Mesendoderm (in vitro differentiated cells): ENCODE data around the gene FNIP1.

ENCODE experiments used
- DNase-seq: peaks from one replicate; pipeline ENCODE4 v3.0.0; 2013
- H2AK5ac ChIP-seq: 2 replicates; pipeline ENCODE4 v1.6.1; 2013; ENCODE audit warnings: low read length, inconsistent platforms
- H2BK120ac ChIP-seq: 2 replicates; pipeline ENCODE4 v1.6.1; 2013; ENCODE audit warnings: low read depth, mild to moderate bottlenecking, low read length, moderate library complexity, mixed read lengths
- H2BK15ac ChIP-seq: replicated peaks from 2 replicates; pipeline ENCODE4 v1.6.1; 2013; ENCODE audit warnings: low read depth, mild to moderate bottlenecking, moderate library complexity
- H2BK5ac ChIP-seq: 2 replicates; pipeline ENCODE4 v1.6.1; 2013; ENCODE audit warnings: low read length, inconsistent platforms
- H3K18ac ChIP-seq: 2 replicates; pipeline ENCODE4 v1.6.1; 2013; ENCODE audit warnings: mild to moderate bottlenecking, low read length, mixed read lengths
- H3K23ac ChIP-seq: one replicate; pipeline ENCODE4 v1.6.1; 2013; ENCODE audit warnings: low read length
- H3K27ac ChIP-seq: 2 replicates; pipeline ENCODE4 v1.5.1; 2013; ENCODE audit warnings: low read depth, mild to moderate bottlenecking, inconsistent platforms, low read length, moderate library complexity
- H3K27me3 ChIP-seq: 2 replicates; pipeline ENCODE4 v1.6.1; 2013; ENCODE audit warnings: low read length, control low read depth, mild to moderate bottlenecking, inconsistent platforms; ENCODE audit not compliant: insufficient read depth, poor library complexity
- H3K36me3 ChIP-seq: 2 replicates; pipeline ENCODE4 v1.6.1; 2013; ENCODE audit warnings: low read length, inconsistent platforms; ENCODE audit not compliant: control insufficient read depth, insufficient read depth
- H3K4ac ChIP-seq: one replicate; pipeline ENCODE4 v1.6.1; 2013; ENCODE audit warnings: low read depth, mild to moderate bottlenecking, low read length, moderate library complexity
- H3K4me1 ChIP-seq: 2 replicates; pipeline ENCODE4 v1.6.1; 2013; ENCODE audit warnings: low read depth, low read length, inconsistent platforms; ENCODE audit not compliant: control insufficient read depth
- H3K4me2 ChIP-seq: 2 replicates; pipeline ENCODE4 v1.6.1; 2013; ENCODE audit warnings: low read length
- H3K4me3 ChIP-seq: 2 replicates; pipeline ENCODE4 v1.5.1; 2013; ENCODE audit warnings: mild to moderate bottlenecking, low read length
- H3K56ac ChIP-seq: one replicate; pipeline ENCODE4 v1.6.1; 2013; ENCODE audit warnings: low read length
- H3K79me1 ChIP-seq: 2 replicates; pipeline ENCODE4 v1.6.1; 2013; ENCODE audit warnings: low read length, inconsistent platforms
- H3K79me2 ChIP-seq: 2 replicates; pipeline ENCODE4 v1.6.1; 2013; ENCODE audit warnings: mild to moderate bottlenecking, low read length; ENCODE audit not compliant: control insufficient read depth, insufficient read depth
- H3K9ac ChIP-seq: 2 replicates; pipeline ENCODE4 v1.6.1; 2013; ENCODE audit warnings: low read length, inconsistent platforms
- H4K5ac ChIP-seq: one replicate; pipeline ENCODE4 v1.6.1; 2013; ENCODE audit warnings: low read length
- H4K8ac ChIP-seq: one replicate; pipeline ENCODE4 v1.6.1; 2013; ENCODE audit warnings: low read depth, mild to moderate bottlenecking, control low read depth, low read length, moderate library complexity
- WGBS: extraction: QIAGEN DNeasy Blood & Tissue Kit; methylation state at CpG from one replicate; pipeline ENCODE4 v1.1.7; 2013; ENCODE audit warnings: low lambda C conversion rate, missing lambda C conversion rate; ENCODE audit not compliant: insufficient coverage; ENCODE audit errors: extremely low coverage; 5-methylcytosine and 5-hydroxymethylcytosine counted together

FNIP1 gene

GRCh38 chr5:131634666-131634995 lies 162.2 kb downstream of the FNIP1 start:
- H4K5ac ChIP-seq, result no peak overlapping the region
- no peak overlapping the region for H4K8ac ChIP-seq
- no peak overlapping the region for H2AK5ac ChIP-seq
- DNase-seq, result peak; percentile 90
- H2BK5ac ChIP-seq, result peak overlapping the region; percentile 76
- no peaks in the 10 kb centered on the region for H3K36me3 ChIP-seq
- peak overlapping the region; percentile 99 for H3K56ac ChIP-seq
- H3K79me2 ChIP-seq, result peaks cover 45% of the 10 kb centered on the region
- H3K4me1 ChIP-seq, result peaks cover 1% of the 10 kb centered on the region
- H3K79me1 ChIP-seq, result peaks cover 3% of the 10 kb centered on the region
- H3K4me2 ChIP-seq, result peak overlapping the region; percentile 74
- H2BK120ac ChIP-seq, result no peak overlapping the region
- H3K4me3 ChIP-seq, result peak overlapping the region; percentile 97
- H3K27me3 ChIP-seq, result no peaks in the 10 kb centered on the region
- H2BK15ac ChIP-seq, result no peak overlapping the region
- H3K18ac ChIP-seq, result peak overlapping the region; percentile 71
- H3K9ac ChIP-seq, result peak overlapping the region; percentile 96
- no peak overlapping the region for H3K4ac ChIP-seq
- H3K27ac ChIP-seq, result peak overlapping the region; percentile 80
- WGBS, result no CpG with 5 or more reads among the region's 21 CpGs
- H3K23ac ChIP-seq, result peak overlapping the region; percentile 61

GRCh38 chr5:131634238-131634637 lies 162.6 kb downstream of the FNIP1 start:
- Histone ChIP-seq H4K8ac (no peak overlapping the region), H3K36me3 (no peaks in the 10 kb centered on the region), H3K23ac (no peak overlapping the region), H3K18ac (no peak overlapping the region), H3K4ac (no peak overlapping the region), H3K4me3 (peak overlapping the region; percentile 97), H3K56ac (peak overlapping the region; percentile 99), H2BK5ac (no peak overlapping the region), H4K5ac (no peak overlapping the region), H3K27me3 (no peaks in the 10 kb centered on the region), H3K4me2 (peak overlapping the region; percentile 74), H3K4me1 (peaks cover 1% of the 10 kb centered on the region), H3K27ac (no peak overlapping the region), H3K79me2 (peaks cover 49% of the 10 kb centered on the region), H3K9ac (peak overlapping the region; percentile 96), H2BK120ac (no peak overlapping the region), H2BK15ac (no peak overlapping the region), H2AK5ac (no peak overlapping the region), H3K79me1 (peaks cover 3% of the 10 kb centered on the region)
- DNase-seq, result no peak
- no CpG with 5 or more reads among the region's 4 CpGs for WGBS

- Histone ChIP-seq H2BK5ac (no peak overlapping the region), H3K23ac (no peak overlapping the region), H4K8ac (no peak overlapping the region), H3K4me2 (peak overlapping the region; percentile 31), H3K4me1 (peaks cover 1% of the 10 kb centered on the region), H3K18ac (no peak overlapping the region), H2BK15ac (no peak overlapping the region), H3K27me3 (no peaks in the 10 kb centered on the region), H3K79me2 (peaks cover 53% of the 10 kb centered on the region), H2BK120ac (no peak overlapping the region), H3K27ac (no peak overlapping the region), H3K56ac (peak overlapping the region; percentile 30), H4K5ac (no peak overlapping the region), H3K4ac (no peak overlapping the region), H3K4me3 (no peak overlapping the region), H2AK5ac (no peak overlapping the region), H3K36me3 (no peaks in the 10 kb centered on the region), H3K79me1 (peaks cover 3% of the 10 kb centered on the region), H3K9ac (peak overlapping the region; percentile 96)
- DNase-seq, result no peak
- no CpG with 5 or more reads among the region's 5 CpGs for WGBS
These were observed 163.0 kb downstream of the FNIP1 start for GRCh38 chr5:131633830-131634229.

DNA sequence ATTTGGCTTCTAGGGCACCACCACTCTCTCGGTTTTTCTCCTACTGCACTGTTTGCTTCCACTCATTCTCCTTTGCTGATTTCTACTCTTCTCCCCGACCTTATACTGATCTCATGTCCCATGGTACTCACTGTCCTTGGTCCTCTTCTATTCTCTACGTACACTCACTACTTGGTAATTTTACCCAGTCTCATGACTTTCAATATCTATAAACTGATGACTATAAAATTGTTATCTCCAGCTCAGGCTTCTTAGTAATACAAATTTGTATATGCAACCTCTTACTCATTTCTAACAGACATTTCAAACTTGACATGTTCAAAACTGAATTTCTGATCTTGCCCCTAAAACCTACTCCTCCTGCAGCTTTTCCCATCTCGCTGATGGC lies 165.9 kb downstream of the FNIP1 start:
- Histone ChIP-seq H3K4me2 (no peak overlapping the region), H3K79me1 (peaks cover 10% of the 10 kb centered on the region), H4K8ac (no peak overlapping the region), H2BK15ac (no peak overlapping the region), H3K27me3 (no peaks in the 10 kb centered on the region), H3K9ac (no peak overlapping the region), H3K18ac (no peak overlapping the region), H3K36me3 (no peaks in the 10 kb centered on the region), H3K27ac (no peak overlapping the region), H3K79me2 (peaks cover 73% of the 10 kb centered on the region), H3K4me1 (peaks cover 1% of the 10 kb centered on the region), H2BK120ac (no peak overlapping the region), H4K5ac (no peak overlapping the region), H3K4me3 (no peak overlapping the region), H3K23ac (no peak overlapping the region), H2AK5ac (no peak overlapping the region), H3K4ac (no peak overlapping the region), H2BK5ac (no peak overlapping the region), H3K56ac (no peak overlapping the region)
- WGBS, result no CpG with 5 or more reads among the region's 4 CpGs
- DNase-seq, result no peak

DNA sequence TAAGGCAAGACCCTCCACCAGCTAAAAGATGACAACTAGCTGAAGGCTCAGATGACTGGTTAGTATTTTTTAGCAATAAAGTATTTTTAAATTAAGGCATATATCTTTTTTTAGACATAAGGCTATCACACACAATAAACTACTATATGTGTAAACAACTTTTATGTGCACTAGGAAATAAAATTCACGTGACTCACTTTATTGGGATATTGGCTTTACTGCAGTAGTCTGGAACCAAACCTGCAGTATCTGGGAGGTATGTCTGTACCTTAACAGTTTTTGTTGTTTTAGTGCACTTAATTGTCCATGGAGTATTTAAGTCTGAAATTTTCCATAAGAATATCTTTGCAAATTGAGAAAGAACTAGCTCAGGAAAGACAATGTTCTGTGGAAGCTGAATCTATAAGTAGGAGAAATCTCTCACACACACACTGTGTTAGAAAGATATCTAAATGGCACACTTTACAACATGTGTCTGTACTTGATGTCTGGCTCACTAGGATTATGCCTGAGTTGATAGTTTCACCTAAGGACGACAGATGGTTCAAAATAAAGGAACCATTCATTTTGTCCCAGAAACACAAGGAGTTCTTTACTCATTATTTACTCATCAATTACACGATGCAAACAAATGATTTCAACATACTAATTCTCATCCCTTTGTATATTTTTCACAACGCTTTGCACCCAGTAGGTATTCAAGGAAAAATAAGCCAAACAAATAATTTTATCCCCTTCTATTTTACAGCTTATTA lies 166.4 kb downstream of the FNIP1 start:
- H3K36me3 ChIP-seq, result no peaks in the 10 kb centered on the region
- no peak overlapping the region for H3K4me3 ChIP-seq
- H3K27me3 ChIP-seq, result no peaks in the 10 kb centered on the region
- no peak overlapping the region for H2BK5ac ChIP-seq
- WGBS, result no CpG with 5 or more reads among the region's 4 CpGs
- H3K4me1 ChIP-seq, result peaks cover 1% of the 10 kb centered on the region
- H3K18ac ChIP-seq, result no peak overlapping the region
- H4K8ac ChIP-seq, result no peak overlapping the region
- H2AK5ac ChIP-seq, result no peak overlapping the region
- H2BK120ac ChIP-seq, result no peak overlapping the region
- no peak for DNase-seq
- H3K9ac ChIP-seq, result no peak overlapping the region
- H4K5ac ChIP-seq, result no peak overlapping the region
- H2BK15ac ChIP-seq, result no peak overlapping the region
- no peak overlapping the region for H3K4me2 ChIP-seq
- H3K27ac ChIP-seq, result no peak overlapping the region
- no peak overlapping the region for H3K4ac ChIP-seq
- peaks cover 76% of the 10 kb centered on the region for H3K79me2 ChIP-seq
- H3K56ac ChIP-seq, result no peak overlapping the region
- H3K23ac ChIP-seq, result no peak overlapping the region
- peaks cover 10% of the 10 kb centered on the region for H3K79me1 ChIP-seq

DNA sequence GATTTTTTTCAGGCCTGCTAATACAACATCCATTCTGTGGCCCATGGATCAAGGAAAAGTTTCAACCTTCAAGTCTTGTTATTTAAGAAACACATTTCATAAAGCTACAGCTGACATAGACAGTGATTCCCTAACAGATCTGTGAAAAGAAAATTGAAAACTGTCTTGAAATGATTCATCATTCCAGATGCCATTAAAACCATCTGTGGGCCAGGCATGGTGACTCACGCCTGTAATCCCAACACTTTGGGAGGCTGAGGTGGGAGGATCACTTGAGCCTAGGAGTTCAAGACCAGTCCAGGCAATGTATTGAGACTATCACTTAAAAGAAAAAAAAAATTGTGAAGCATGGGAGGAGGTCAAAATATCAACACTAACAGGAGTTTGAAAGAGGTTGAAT lies 167.8 kb downstream of the FNIP1 start:
- no peaks in the 10 kb centered on the region for H3K36me3 ChIP-seq
- no peak overlapping the region for H3K56ac ChIP-seq
- no peak overlapping the region for H3K9ac ChIP-seq
- no CpG with 5 or more reads among the region's 1 CpG for WGBS
- no peak overlapping the region for H2BK15ac ChIP-seq
- H2BK5ac ChIP-seq, result no peak overlapping the region
- peaks cover 77% of the 10 kb centered on the region for H3K79me2 ChIP-seq
- H3K27ac ChIP-seq, result no peak overlapping the region
- no peak overlapping the region for H3K23ac ChIP-seq
- peaks cover 1% of the 10 kb centered on the region for H3K4me1 ChIP-seq
- H3K18ac ChIP-seq, result no peak overlapping the region
- H3K27me3 ChIP-seq, result no peaks in the 10 kb centered on the region
- no peak overlapping the region for H2AK5ac ChIP-seq
- no peak overlapping the region for H3K4ac ChIP-seq
- no peak overlapping the region for H4K5ac ChIP-seq
- H2BK120ac ChIP-seq, result no peak overlapping the region
- DNase-seq, result no peak
- H4K8ac ChIP-seq, result no peak overlapping the region
- H3K4me3 ChIP-seq, result no peak overlapping the region
- peaks cover 10% of the 10 kb centered on the region for H3K79me1 ChIP-seq
- H3K4me2 ChIP-seq, result no peak overlapping the region
